A549 (cell line): ENCODE measurements around the gene SNX5. TPM values are rescaled to one million over a fixed set of nuclear protein-coding genes. Genes with fewer than 3 reads are reported as not detected.

Experiments used
- ATAC-seq, 2 experiments: fragments of 200-7000 bp in 1 of 2; fragments of >200 bp in 1 of 2; cut with Nextera tagmentation in 1 of 2; cut with Tn5 transposase in 1 of 2; 3 replicates each; pipeline versions ENCODE4 v1.8.0 to v1.9.1; 2018 to 2020; ENCODE audit warnings: mild to moderate bottlenecking in 1 of 2, moderate library complexity in 1 of 2
- CTCF ChIA-PET: fragments of 300-600 bp; sonication (Branson Sonifier 250); formaldehyde crosslinking; extraction: SDS; loops from one replicate; lab custom pipeline; 2021; ENCODE audit warnings: antibody characterized with exemption, inconsistent platforms; lab: Yijun Ruan, JAX
- POLR2A ChIA-PET: fragments of 350-600 bp; formaldehyde crosslinking; extraction: SDS; loops from one replicate; lab custom pipeline; 2021; ENCODE audit warnings: antibody characterized with exemption, inconsistent platforms; lab: Yijun Ruan, JAX
- DNase-seq, 2 experiments: peaks; one replicate each; pipeline versions ENCODE4 v3.0.0 to v3.0.0-alpha.2; 2011 to 2016; ENCODE audit warnings: low read depth in 1 of 2, low spot score in 1 of 2
- FAIRE-seq: peaks from 2 replicates; lab custom pipeline; 2011; peaks lifted over from hg19 to GRCh38; lab: Jason Lieb, UNC
- H3K27ac ChIP-seq, 2 experiments: fragments of >200 bp; sonication (Bioruptor Twin); formaldehyde crosslinking; 3 replicates each; pipeline ENCODE4 v1.5.1; 2016 to 2017
- H3K4me1 ChIP-seq: fragments of >200 bp; sonication (Bioruptor Twin); formaldehyde crosslinking; 3 replicates; pipeline ENCODE4 v1.6.1; 2016
- H3K4me2 ChIP-seq: fragments of >200 bp; sonication (Bioruptor Twin); formaldehyde crosslinking; 3 replicates; pipeline ENCODE4 v1.6.1; 2016
- H3K4me3 ChIP-seq: fragments of >200 bp; sonication (Bioruptor Twin); formaldehyde crosslinking; 3 replicates; pipeline ENCODE4 v1.5.1; 2016
- H3K9me3 ChIP-seq: fragments of >200 bp; sonication (Bioruptor Twin); formaldehyde crosslinking; 3 replicates; pipeline ENCODE4 v1.6.1; 2016
- CBX2 ChIP-seq: fragments of 200-600 bp; sonication (generic); IDR thresholded peaks from 2 replicates; pipeline ENCODE4 v1.6.1; 2016; ENCODE audit warnings: low read depth, mild to moderate bottlenecking, borderline replicate concordance
- CHD2 ChIP-seq: fragments of 150-350 bp; IDR thresholded peaks from 2 replicates; pipeline ENCODE4 v1.6.1; 2014; ENCODE audit warnings: low read length; ENCODE audit not compliant: partially characterized antibody
- CHD4 ChIP-seq: fragments of 200-600 bp; sonication (generic); IDR thresholded peaks from 2 replicates; pipeline ENCODE4 v1.6.1; 2016; ENCODE audit warnings: antibody characterized with exemption, mild to moderate bottlenecking, borderline replicate concordance
- E2F6 ChIP-seq: IDR thresholded peaks from 2 replicates; pipeline ENCODE4 v1.6.1; 2012; ENCODE audit warnings: low read depth, borderline replicate concordance
- EHF ChIP-seq: fragments of 250-450 bp; sonication (Bioruptor Pico); IDR thresholded peaks from 2 replicates; pipeline ENCODE4 v1.5.0; 2020; ENCODE audit warnings: mild to moderate bottlenecking
- FOXS1 ChIP-seq: fragments of 250-450 bp; sonication (Bioruptor Pico); IDR thresholded peaks from 2 replicates; pipeline ENCODE4 v1.5.0; 2020; ENCODE audit warnings: mild to moderate bottlenecking, moderate library complexity
- HOXB13 ChIP-seq: fragments of 250-450 bp; sonication (Bioruptor Pico); IDR thresholded peaks from 2 replicates; pipeline ENCODE4 v1.5.0; 2020; ENCODE audit warnings: low read depth, mild to moderate bottlenecking, moderate library complexity
- JUNB ChIP-seq: fragments of >200 bp; sonication (Bioruptor Twin); formaldehyde crosslinking; IDR thresholded peaks from 2 replicates; pipeline ENCODE4 v1.6.1; 2016
- KDM1A ChIP-seq: fragments of 200-600 bp; sonication (generic); IDR thresholded peaks from 2 replicates; pipeline ENCODE4 v1.6.1; 2016; ENCODE audit warnings: low read depth, mild to moderate bottlenecking
- KDM5A ChIP-seq: fragments of 200-600 bp; sonication (generic); IDR thresholded peaks from 2 replicates; pipeline ENCODE4 v1.6.1; 2016; ENCODE audit warnings: antibody characterized with exemption, mild to moderate bottlenecking
- MYC ChIP-seq: IDR thresholded peaks from 2 replicates; pipeline ENCODE4 v1.6.1; 2012; ENCODE audit warnings: mild to moderate bottlenecking, inconsistent platforms, low read length, improper control_type of control experiment, borderline replicate concordance
- PHF8 ChIP-seq: fragments of 200-600 bp; sonication (generic); IDR thresholded peaks from 2 replicates; pipeline ENCODE4 v1.6.1; 2016; ENCODE audit warnings: low read depth, mild to moderate bottlenecking, antibody characterized with exemption, moderate library complexity, borderline replicate concordance
- RARB ChIP-seq: fragments of 250-450 bp; sonication (Bioruptor Pico); IDR thresholded peaks from 2 replicates; pipeline ENCODE4 v1.8.0; 2021; ENCODE audit warnings: mild to moderate bottlenecking, moderate library complexity
- RCOR1 ChIP-seq: fragments of 150-350 bp; IDR thresholded peaks from 2 replicates; pipeline ENCODE4 v1.6.1; 2014; ENCODE audit warnings: antibody characterized with exemption, low read length, low read depth
- REST ChIP-seq: fragments of 200-600 bp; sonication (generic); IDR thresholded peaks from 2 replicates; pipeline ENCODE4 v1.6.1; 2016; ENCODE audit warnings: antibody characterized with exemption, mild to moderate bottlenecking, moderate library complexity
- ZNF302 ChIP-seq: fragments of 250-450 bp; sonication (Bioruptor Pico); IDR thresholded peaks from 2 replicates; pipeline ENCODE4 v1.9.0; 2021; ENCODE audit warnings: inconsistent platforms, mild to moderate bottlenecking, moderate library complexity
- ZSCAN20 ChIP-seq: fragments of 250-450 bp; sonication (Bioruptor Pico); IDR thresholded peaks from 2 replicates; pipeline ENCODE4 v1.8.0; 2022; ENCODE audit warnings: mild to moderate bottlenecking, moderate library complexity
- WGBS: methylation state at CpG from one replicate; pipeline ENCODE4 v1.1.6; 2017; ENCODE audit errors: missing lambda C conversion rate; 5-methylcytosine and 5-hydroxymethylcytosine counted together
- polyA plus RNA-seq, 4 experiments: library from polyadenylated mRNA; depleted of rRNA in 3 of 4; stranded (reverse); fragments of >200 nt; fragmentation: RNase III in 1 of 4; extraction: RNeasy Plus Mini Kit Qiagen cat#74134 plus additional on column Dnase treatment in 1 of 4; gene quantifications; 2 replicates in 3 of 4; 3 replicates in 1 of 4; pipeline ENCODE4 v1.2.3, GENCODE V29; 2011 to 2017
- TF ChIP-seq, protein P1 (sequence below): fragments of 150-350 bp; IDR thresholded peaks from 2 replicates; pipeline ENCODE4 v1.6.1; 2014; ENCODE audit warnings: low read depth, mild to moderate bottlenecking, low read length
- TF ChIP-seq, protein P2 (sequence below): IDR thresholded peaks from 2 replicates; pipeline ENCODE4 v1.6.1; 2012
- TF ChIP-seq, protein P3 (sequence below): IDR thresholded peaks from 2 replicates; pipeline ENCODE4 v1.6.1; 2012
- TF ChIP-seq, protein P4 (sequence below): fragments of >200 bp; sonication (Bioruptor Twin); formaldehyde crosslinking; IDR thresholded peaks from 3 replicates; pipeline ENCODE4 v1.5.1; 2016

SNX5 gene
- polyA plus RNA-seq, 2 of the 4 experiments (the other 2 are of a cell fraction): 225 to 342 TPM

DNA sequence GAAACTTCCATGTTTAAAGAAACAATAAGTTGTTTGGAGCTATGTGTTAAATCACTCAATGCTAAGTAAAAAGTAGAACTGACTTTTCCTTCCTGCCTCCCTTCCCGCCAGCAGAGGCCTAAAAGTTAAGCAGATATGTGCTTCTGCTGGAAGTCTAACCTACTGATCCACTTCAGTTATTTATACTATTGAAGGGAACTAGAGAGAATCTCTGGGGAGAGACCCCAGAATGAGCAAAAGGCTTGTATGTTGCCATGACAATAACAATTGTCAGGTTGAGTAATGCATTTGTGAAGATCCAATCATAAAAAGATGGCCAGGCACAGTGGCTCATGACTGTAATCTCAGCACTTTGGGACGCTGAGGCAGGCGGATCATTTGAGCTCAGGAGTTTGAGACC lies 25.0 kb upstream of the SNX5 start:
- no peak overlapping the region for H3K4me3 ChIP-seq
- DNase-seq: no peak
- FAIRE-seq: no peak
- ChIA-PET POLR2A (no interaction called here), CTCF (interaction anchor here (1.2 to 5.1 kb wide), 7 partner anchors 8 to 489 kb away, joined by 3 to 36 read pairs (median 4); partner anchors contain the start of gene RRBP1)
- WGBS: 91% methylated on average over 3 of the region's 3 CpGs
- no peak overlapping the region for H3K4me2 ChIP-seq
- H3K4me1 ChIP-seq: peaks cover 3% of the 10 kb centered on the region; the same call in 1 of the 3 replicates
- H3K27ac ChIP-seq: no peak overlapping the region
- ATAC-seq: no peak
- TF ChIP-seq, protein P1, sequence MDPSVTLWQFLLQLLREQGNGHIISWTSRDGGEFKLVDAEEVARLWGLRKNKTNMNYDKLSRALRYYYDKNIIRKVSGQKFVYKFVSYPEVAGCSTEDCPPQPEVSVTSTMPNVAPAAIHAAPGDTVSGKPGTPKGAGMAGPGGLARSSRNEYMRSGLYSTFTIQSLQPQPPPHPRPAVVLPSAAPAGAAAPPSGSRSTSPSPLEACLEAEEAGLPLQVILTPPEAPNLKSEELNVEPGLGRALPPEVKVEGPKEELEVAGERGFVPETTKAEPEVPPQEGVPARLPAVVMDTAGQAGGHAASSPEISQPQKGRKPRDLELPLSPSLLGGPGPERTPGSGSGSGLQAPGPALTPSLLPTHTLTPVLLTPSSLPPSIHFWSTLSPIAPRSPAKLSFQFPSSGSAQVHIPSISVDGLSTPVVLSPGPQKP: no peak
- no peak for TF ChIP-seq REST
- no peak for TF ChIP-seq KDM1A
- TF ChIP-seq MYC: no peak
- no peak for TF ChIP-seq PHF8
- no peak for TF ChIP-seq HOXB13 (CRISPR knock-in tag)
- no peak for TF ChIP-seq E2F6
- no peaks in the 10 kb centered on the region for H3K9me3 ChIP-seq

GRCh38 chr20:17992847-17993513 lies 24.4 kb upstream of the SNX5 start:
- POLR2A ChIA-PET: no interaction called here
- WGBS: 84% methylated on average over 5 of the region's 5 CpGs
- ATAC-seq: no peak

More at GRCh38 chr20:17992847-17993513, 24.4 kb upstream of the SNX5 start:
- Histone ChIP-seq H3K9me3 (no peaks in the 10 kb centered on the region), H3K4me2 (no peak overlapping the region), H3K27ac (no peak overlapping the region), H3K4me1 (peaks cover 3% of the 10 kb centered on the region; the same call in 1 of the 3 replicates), H3K4me3 (no peak overlapping the region)
- CTCF ChIA-PET: interaction anchor here (0.7 to 5.1 kb wide), 7 partner anchors 7 to 488 kb away, joined by 3 to 36 read pairs (median 4); partner anchors contain the start of gene RRBP1
- TF ChIP-seq PHF8 (no peak), ZSCAN20 (CRISPR knock-in tag) (no peak), CHD2 (no peak), RARB (CRISPR knock-in tag) (no peak), RCOR1 (no peak), KDM5A (no peak), ZNF302 (no peak), JUNB (no peak), KDM1A (no peak), EHF (CRISPR knock-in tag) (no peak), FOXS1 (CRISPR knock-in tag) (no peak), CHD4 (no peak), CBX2 (no peak)
- TF ChIP-seq, protein P1: no peak
- TF ChIP-seq, protein P2, sequence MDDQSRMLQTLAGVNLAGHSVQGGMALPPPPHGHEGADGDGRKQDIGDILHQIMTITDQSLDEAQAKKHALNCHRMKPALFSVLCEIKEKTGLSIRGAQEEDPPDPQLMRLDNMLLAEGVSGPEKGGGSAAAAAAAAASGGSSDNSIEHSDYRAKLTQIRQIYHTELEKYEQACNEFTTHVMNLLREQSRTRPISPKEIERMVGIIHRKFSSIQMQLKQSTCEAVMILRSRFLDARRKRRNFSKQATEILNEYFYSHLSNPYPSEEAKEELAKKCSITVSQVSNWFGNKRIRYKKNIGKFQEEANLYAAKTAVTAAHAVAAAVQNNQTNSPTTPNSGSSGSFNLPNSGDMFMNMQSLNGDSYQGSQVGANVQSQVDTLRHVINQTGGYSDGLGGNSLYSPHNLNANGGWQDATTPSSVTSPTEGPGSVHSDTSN: no peak
- TF ChIP-seq, protein P3, sequence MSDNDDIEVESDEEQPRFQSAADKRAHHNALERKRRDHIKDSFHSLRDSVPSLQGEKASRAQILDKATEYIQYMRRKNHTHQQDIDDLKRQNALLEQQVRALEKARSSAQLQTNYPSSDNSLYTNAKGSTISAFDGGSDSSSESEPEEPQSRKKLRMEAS: no peak
- TF ChIP-seq, protein P4, sequence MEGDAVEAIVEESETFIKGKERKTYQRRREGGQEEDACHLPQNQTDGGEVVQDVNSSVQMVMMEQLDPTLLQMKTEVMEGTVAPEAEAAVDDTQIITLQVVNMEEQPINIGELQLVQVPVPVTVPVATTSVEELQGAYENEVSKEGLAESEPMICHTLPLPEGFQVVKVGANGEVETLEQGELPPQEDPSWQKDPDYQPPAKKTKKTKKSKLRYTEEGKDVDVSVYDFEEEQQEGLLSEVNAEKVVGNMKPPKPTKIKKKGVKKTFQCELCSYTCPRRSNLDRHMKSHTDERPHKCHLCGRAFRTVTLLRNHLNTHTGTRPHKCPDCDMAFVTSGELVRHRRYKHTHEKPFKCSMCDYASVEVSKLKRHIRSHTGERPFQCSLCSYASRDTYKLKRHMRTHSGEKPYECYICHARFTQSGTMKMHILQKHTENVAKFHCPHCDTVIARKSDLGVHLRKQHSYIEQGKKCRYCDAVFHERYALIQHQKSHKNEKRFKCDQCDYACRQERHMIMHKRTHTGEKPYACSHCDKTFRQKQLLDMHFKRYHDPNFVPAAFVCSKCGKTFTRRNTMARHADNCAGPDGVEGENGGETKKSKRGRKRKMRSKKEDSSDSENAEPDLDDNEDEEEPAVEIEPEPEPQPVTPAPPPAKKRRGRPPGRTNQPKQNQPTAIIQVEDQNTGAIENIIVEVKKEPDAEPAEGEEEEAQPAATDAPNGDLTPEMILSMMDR: no peak
- DNase-seq: no peak
- FAIRE-seq: no peak
